B cell (primary cell): ENCODE results near the gene GLI3. TPM values are rescaled to one million over a fixed set of nuclear protein-coding genes. Genes with fewer than 3 reads are reported as not detected.

ENCODE experiments used
- ATAC-seq: fragments of 200-7000 bp; cut with Tn5 transposase; one replicate; pipeline ENCODE4 v1.10.0; 2021; ENCODE audit warnings: low read depth, mild to moderate bottlenecking, moderate number of reproducible peaks, moderate library complexity
- CTCF ChIA-PET: fragments of 350-600 bp; sonication (Branson Sonifier 250); formaldehyde crosslinking; loops from one replicate; lab custom pipeline; 2021; ENCODE audit warnings: antibody characterized with exemption, inconsistent platforms; lab: Charles Lee
- POLR2A ChIA-PET: fragments of 350-600 bp; sonication (Branson Sonifier 250); formaldehyde crosslinking; loops from one replicate; lab custom pipeline; 2021; ENCODE audit warnings: antibody characterized with exemption; lab: Charles Lee
- DNase-seq: peaks from one replicate; pipeline ENCODE4 v3.0.0; 2013
- H2AFZ ChIP-seq: 2 replicates; pipeline ENCODE4 v1.6.1; 2012; ENCODE audit warnings: mild to moderate bottlenecking, low read depth, low read length; ENCODE audit not compliant: insufficient read depth, poor library complexity, severe bottlenecking
- H3K27ac ChIP-seq, 2 donors: 1 replicate in 1 of 2; 2 replicates in 1 of 2; pipeline ENCODE4 v1.5.1; 2012 to 2013; ENCODE audit warnings: low read length in 2 of 2, mild to moderate bottlenecking in 2 of 2, moderate library complexity in 1 of 2
- H3K27me3 ChIP-seq, 4 experiments: fragments of 200-600 bp in 1 of 4; sonication (generic) in 1 of 4; replicated peaks in 1 of 4; 1 replicate in 2 of 4; 2 replicates in 2 of 4; pipeline versions ENCODE4 v1.6.1 to v1.7.0; 2013 to 2016; ENCODE audit warnings: low read length in 3 of 4, mild to moderate bottlenecking in 2 of 4, mixed read lengths in 1 of 4, moderate library complexity in 1 of 4; ENCODE audit not compliant: insufficient read depth in 4 of 4, control insufficient read depth in 3 of 4; ENCODE audit errors: control extremely low read depth in 1 of 4
- H3K36me3 ChIP-seq, 2 experiments: replicated peaks in 1 of 2; 1 replicate in 1 of 2; 2 replicates in 1 of 2; pipeline versions ENCODE4 v1.6.1 to v1.7.1; 2013; ENCODE audit warnings: low read length in 1 of 2; ENCODE audit not compliant: insufficient read depth in 2 of 2, control insufficient read depth in 1 of 2; ENCODE audit errors: control extremely low read depth in 1 of 2, extremely low read depth in 1 of 2
- H3K4me1 ChIP-seq, 2 donors: fragments of 200-600 bp in 1 of 2; sonication (generic) in 1 of 2; 1 replicate in 1 of 2; 2 replicates in 1 of 2; pipeline versions ENCODE4 v1.5.1 to v1.6.1; 2013 to 2017; ENCODE audit warnings: low read length in 2 of 2; ENCODE audit not compliant: control insufficient read depth in 2 of 2, insufficient read depth in 2 of 2
- H3K4me2 ChIP-seq: replicated peaks from 2 replicates; pipeline ENCODE3; 2012; ENCODE audit warnings: mild to moderate bottlenecking, low read depth, low read length; ENCODE audit not compliant: poor library complexity, severe bottlenecking
- H3K4me3 ChIP-seq, 5 experiments: fragments of 200-600 bp in 1 of 5; sonication (generic) in 1 of 5; 1 replicate in 3 of 5; 2 replicates in 2 of 5; pipeline versions ENCODE4 v1.5.1 to v1.7.0; 2011 to 2016; ENCODE audit warnings: low read length in 4 of 5, mild to moderate bottlenecking in 4 of 5, low read depth in 2 of 5, control low read depth in 1 of 5, moderate library complexity in 1 of 5; ENCODE audit not compliant: insufficient read depth in 1 of 5; ENCODE audit errors: control extremely low read depth in 1 of 5, extremely low read depth in 1 of 5
- H3K79me2 ChIP-seq: fragments of 200-600 bp; sonication (generic); one replicate; pipeline ENCODE4 v1.6.0; 2016; ENCODE audit warnings: low read length; ENCODE audit not compliant: control insufficient read depth, insufficient read depth
- H3K9ac ChIP-seq: fragments of 200-600 bp; sonication (generic); 2 replicates; pipeline ENCODE4 v1.6.1; 2017; ENCODE audit warnings: mild to moderate bottlenecking, low read length, moderate library complexity
- H3K9me3 ChIP-seq, 3 donors: one replicate each; pipeline versions ENCODE4 v1.6.1 to v1.7.1; 2013; ENCODE audit warnings: low read length in 2 of 3; ENCODE audit not compliant: control insufficient read depth in 2 of 3, insufficient read depth in 1 of 3; ENCODE audit errors: control extremely low read depth in 1 of 3
- H4K20me1 ChIP-seq: 2 replicates; pipeline ENCODE4 v1.6.0; 2012; ENCODE audit warnings: mild to moderate bottlenecking, low read length; ENCODE audit not compliant: insufficient read depth, control insufficient read depth, poor library complexity, severe bottlenecking
- H3K27ac Mint-ChIP-seq: one replicate; pipeline ENCODE4 v1.8.0; 2021; ENCODE audit warnings: mixed read lengths
- H3K27me3 Mint-ChIP-seq: one replicate; pipeline ENCODE4 v1.8.0; 2021; ENCODE audit warnings: mixed read lengths
- H3K4me1 Mint-ChIP-seq: one replicate; pipeline ENCODE4 v1.8.0; 2021; ENCODE audit warnings: mixed read lengths
- H3K4me3 Mint-ChIP-seq: one replicate; pipeline ENCODE4 v1.8.0; 2021; ENCODE audit warnings: mixed read lengths
- H3K9me3 Mint-ChIP-seq: one replicate; pipeline ENCODE4 v1.8.0; 2022; ENCODE audit warnings: mixed read lengths; ENCODE audit not compliant: insufficient read depth
- EZH2 ChIP-seq: IDR thresholded peaks from 2 replicates; pipeline ENCODE4 v1.6.1; 2012; ENCODE audit warnings: borderline replicate concordance, low read depth, mild to moderate bottlenecking, moderate library complexity, low read length; ENCODE audit not compliant: insufficient read depth, poor library complexity, severe bottlenecking
- WGBS: methylation state at CpG from one replicate; pipeline ENCODE4 v1.1.5; 2013; ENCODE audit warnings: missing lambda C conversion rate; ENCODE audit not compliant: insufficient coverage; 5-methylcytosine and 5-hydroxymethylcytosine counted together
- intact Hi-C: fragments of 100-400 bp; cut with micrococcal nuclease; formaldehyde crosslinking; loops from one replicate; pipeline ENCODE4 v1.10.0; 2022
- polyA plus RNA-seq: library from polyadenylated mRNA; depleted of rRNA; stranded (reverse); fragments of >200 nt; gene quantifications from 2 replicates; pipeline ENCODE4 v1.2.3, GENCODE V29; 2012
- total RNA-seq, 2 donors: library from RNA; stranded (reverse); fragments of 120-200 nt in 1 of 2; gene quantifications; 1 replicate in 1 of 2; 2 replicates in 1 of 2; pipeline versions ENCODE4 v1.2.3 to v1.2.4, GENCODE V29; 2013 to 2022
- TF ChIP-seq, protein P1 (sequence below): fragments of 200-600 bp; IDR thresholded peaks from one replicate; pipeline ENCODE4 v1.8.0; 2022; ENCODE audit warnings: antibody characterized with exemption, mild to moderate bottlenecking

GLI3 gene
- total and polyA plus RNA-seq, 2 donors (not counting 1 experiment from before 2014, with no cell fraction given): not detected

DNA sequence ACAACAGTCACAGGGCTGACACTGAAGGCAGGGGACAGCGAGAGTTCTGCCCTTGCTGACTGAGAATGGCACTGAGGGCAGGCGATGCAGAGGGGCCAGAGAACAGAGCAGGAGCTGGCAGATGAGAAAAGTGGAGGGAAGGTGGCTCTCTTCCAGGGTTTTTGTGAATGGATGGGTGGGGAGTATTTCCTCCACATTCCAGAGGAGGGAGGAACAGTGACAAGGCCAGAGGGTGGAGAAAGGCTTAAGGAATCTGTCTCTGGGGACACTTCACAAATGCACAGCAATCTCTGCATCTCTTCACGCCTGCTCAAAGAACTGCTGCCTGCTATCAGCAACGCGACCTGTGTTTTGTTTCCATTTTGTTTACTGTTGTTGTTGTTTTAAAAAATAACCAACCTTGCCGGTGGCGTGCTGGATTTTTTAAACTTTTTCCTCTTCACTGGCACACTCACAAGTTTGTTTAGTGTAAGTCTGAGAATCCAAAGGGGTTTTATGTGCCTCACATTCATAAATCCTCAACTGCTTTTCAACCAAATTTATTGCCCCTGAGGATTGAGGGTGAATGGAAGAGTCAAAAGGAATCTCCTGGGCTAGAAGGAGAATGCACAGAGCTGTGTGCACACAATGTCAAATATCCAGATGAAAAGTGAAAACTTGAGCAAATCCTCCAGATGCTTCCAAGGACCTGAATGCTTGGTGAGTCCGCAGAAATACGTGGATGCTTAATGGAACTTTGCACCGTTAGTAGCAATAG, 129.3 kb downstream of the GLI3 start:
- no peaks in the 10 kb centered on the region for H3K79me2 ChIP-seq
- DNase-seq (no peak), ATAC-seq (no peak)
- intact Hi-C loops: no loop called here
- WGBS: 87% methylated on average over 5 of the region's 10 CpGs
- H3K36me3 ChIP-seq: no peaks in the 10 kb centered on the region
- H3K4me1 Mint-ChIP-seq: no peaks in the 10 kb centered on the region
- H3K27me3 ChIP-seq: no peaks in the 10 kb centered on the region
- no peak overlapping the region for H3K4me2 ChIP-seq
- H4K20me1 ChIP-seq: no peaks in the 10 kb centered on the region
- no peak overlapping the region for H3K4me3 ChIP-seq
- no peak overlapping the region for H3K27ac ChIP-seq
- peaks cover 18% of the 10 kb centered on the region for H3K27me3 Mint-ChIP-seq
- ChIA-PET CTCF (no interaction called here), POLR2A (no interaction called here)
- no peak overlapping the region for H3K4me3 Mint-ChIP-seq
- TF ChIP-seq EZH2: no peak
- TF ChIP-seq, protein P1, sequence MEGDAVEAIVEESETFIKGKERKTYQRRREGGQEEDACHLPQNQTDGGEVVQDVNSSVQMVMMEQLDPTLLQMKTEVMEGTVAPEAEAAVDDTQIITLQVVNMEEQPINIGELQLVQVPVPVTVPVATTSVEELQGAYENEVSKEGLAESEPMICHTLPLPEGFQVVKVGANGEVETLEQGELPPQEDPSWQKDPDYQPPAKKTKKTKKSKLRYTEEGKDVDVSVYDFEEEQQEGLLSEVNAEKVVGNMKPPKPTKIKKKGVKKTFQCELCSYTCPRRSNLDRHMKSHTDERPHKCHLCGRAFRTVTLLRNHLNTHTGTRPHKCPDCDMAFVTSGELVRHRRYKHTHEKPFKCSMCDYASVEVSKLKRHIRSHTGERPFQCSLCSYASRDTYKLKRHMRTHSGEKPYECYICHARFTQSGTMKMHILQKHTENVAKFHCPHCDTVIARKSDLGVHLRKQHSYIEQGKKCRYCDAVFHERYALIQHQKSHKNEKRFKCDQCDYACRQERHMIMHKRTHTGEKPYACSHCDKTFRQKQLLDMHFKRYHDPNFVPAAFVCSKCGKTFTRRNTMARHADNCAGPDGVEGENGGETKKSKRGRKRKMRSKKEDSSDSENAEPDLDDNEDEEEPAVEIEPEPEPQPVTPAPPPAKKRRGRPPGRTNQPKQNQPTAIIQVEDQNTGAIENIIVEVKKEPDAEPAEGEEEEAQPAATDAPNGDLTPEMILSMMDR: no peak
- H3K27ac Mint-ChIP-seq: no peak overlapping the region
- no peaks in the 10 kb centered on the region for H3K9me3 Mint-ChIP-seq
- no peaks in the 10 kb centered on the region for H3K4me1 ChIP-seq
- H2AFZ ChIP-seq: no peak overlapping the region
- H3K9me3 ChIP-seq: no peaks in the 10 kb centered on the region
- H3K9ac ChIP-seq: no peak overlapping the region

DNA sequence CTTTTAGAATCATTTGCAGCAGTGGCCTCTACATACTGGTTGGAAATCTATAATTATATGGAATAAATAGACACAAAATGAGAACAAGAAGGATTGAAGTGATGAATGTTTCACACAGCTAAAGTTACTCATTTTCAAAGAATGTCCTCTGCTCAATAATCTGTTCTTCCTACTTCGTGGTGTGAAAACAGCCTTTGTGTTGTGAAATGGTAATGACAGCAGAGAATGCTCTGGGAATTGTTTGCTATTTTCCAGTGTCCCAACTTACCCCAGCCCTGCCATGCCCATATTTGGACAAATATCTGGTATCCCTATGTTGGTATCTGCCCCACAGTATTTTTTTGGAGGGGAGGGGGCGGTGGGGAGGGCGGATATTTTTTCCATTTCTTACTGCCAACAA, 130.4 kb downstream of the GLI3 start:
- H2AFZ ChIP-seq: no peak overlapping the region
- TF ChIP-seq, protein P1: no peak
- TF ChIP-seq EZH2: no peak
- H3K36me3 ChIP-seq: no peaks in the 10 kb centered on the region
- H3K4me1 ChIP-seq: no peaks in the 10 kb centered on the region
- H3K9me3 ChIP-seq: no peaks in the 10 kb centered on the region
- intact Hi-C loops: no loop called here
- H3K4me3 Mint-ChIP-seq: no peak overlapping the region
- H3K27ac ChIP-seq: no peak overlapping the region
- no peaks in the 10 kb centered on the region for H3K79me2 ChIP-seq
- no CpG with 5 or more reads among the region's 3 CpGs for WGBS
- no peak overlapping the region for H3K4me3 ChIP-seq
- no peak overlapping the region for H3K9ac ChIP-seq
- H3K9me3 Mint-ChIP-seq: no peaks in the 10 kb centered on the region
- no peak overlapping the region for H3K4me2 ChIP-seq
- no peak overlapping the region for H3K27ac Mint-ChIP-seq
- POLR2A ChIA-PET: no interaction called here
- CTCF ChIA-PET: no interaction called here
- DNase-seq (no peak), ATAC-seq (no peak)
- H4K20me1 ChIP-seq: no peaks in the 10 kb centered on the region
- H3K27me3 ChIP-seq: no peaks in the 10 kb centered on the region
- no peaks in the 10 kb centered on the region for H3K4me1 Mint-ChIP-seq
- peaks cover 18% of the 10 kb centered on the region for H3K27me3 Mint-ChIP-seq
